ENCODE results near the gene HOXA3. TPM values are rescaled to one million over a fixed set of nuclear protein-coding genes. Genes with fewer than 3 reads are reported as not detected.
A peak's percentile ranks its signal among the peaks of the same experiment; 100 is the strongest.

HOXA3 gene
- total and polyA plus RNA-seq, 2 of the 8 experiments (the other 6 are each of a cell fraction or from before 2014, with no cell fraction given): not detected

GRCh38 chr7:27150568-27151340 is 1.6 kb downstream of the HOXA3 start (continued):
- TF ChIP-seq RAD21 (IDR thresholded peaks at IDR 0.05 in 1 of 2, conservative IDR thresholded peaks at IDR 0.05 in 1 of 2; ENCODE audit: low read depth in 2 of 2, low read length in 2 of 2): peak; percentile 48 to 66
- TF ChIP-seq MAX (IDR thresholded peaks at IDR 0.05): peak; percentile 23
- peak; percentile 36; the same call in 1 of the 2 replicates for TF ChIP-seq CREB1 (IDR thresholded peaks at IDR 0.05)
- TF ChIP-seq YY1 (IDR thresholded peaks at IDR 0.05; ENCODE audit: low read depth, low read length): peak; percentile 53; the same call in 1 of the 2 replicates
- TF ChIP-seq KDM1A (IDR thresholded peaks at IDR 0.05; ENCODE audit: borderline replicate concordance, low read length): no peak
- peak; percentile 8 for TF ChIP-seq NANOG (IDR thresholded peaks at IDR 0.05; ENCODE audit: insufficient read depth, low read depth, low read length, poor library complexity, severe bottlenecking)
